ENCODE data around the gene SEPTIN8.

Gene SEPTIN8

GRCh38 chr5:132781029-132781428, 4.0 kb upstream of the SEPTIN8 start:
- no peak overlapping the region for H3K27ac ChIP-seq (replicated peaks)
- no peak for DNase-seq (ENCODE audit: low read depth in 1 of 2, low spot score in 1 of 2)
- H3K27me3 ChIP-seq (ENCODE audit: insufficient read depth, poor library complexity, severe bottlenecking), result no peaks in the 10 kb centered on the region
- no peak overlapping the region for H3K4me3 ChIP-seq (replicated peaks; ENCODE audit: insufficient read depth, low read length)
- no peak for TF ChIP-seq SPI1 (IDR thresholded peaks at IDR 0.05; ENCODE audit: borderline replicate concordance, low read depth)
- no peak for TF ChIP-seq CTCF (IDR thresholded peaks at IDR 0.05; ENCODE audit: insufficient read depth, low read length)
- TF ChIP-seq REST (IDR thresholded peaks at IDR 0.05; ENCODE audit: insufficient replicate concordance, low read depth), result no peak
- no peak for TF ChIP-seq POLR2AphosphoS5 (IDR thresholded peaks at IDR 0.05; ENCODE audit: low read depth)
- TF ChIP-seq GABPA (IDR thresholded peaks at IDR 0.05; ENCODE audit: low read depth), result no peak

- TF ChIP-seq REST (IDR thresholded peaks at IDR 0.05; ENCODE audit: insufficient replicate concordance, low read depth) (no peak), SPI1 (IDR thresholded peaks at IDR 0.05; ENCODE audit: borderline replicate concordance, low read depth) (no peak)
- H3K27me3 ChIP-seq (ENCODE audit: insufficient read depth, poor library complexity, severe bottlenecking), result no peaks in the 10 kb centered on the region
- no peak overlapping the region for H3K27ac ChIP-seq (replicated peaks)
- H3K4me3 ChIP-seq (replicated peaks; ENCODE audit: insufficient read depth, low read length), result no peak overlapping the region
- DNase-seq (ENCODE audit: low read depth in 1 of 2, low spot score in 1 of 2), result no peak
Observed at GRCh38 chr5:132780577-132780976, 3.5 kb upstream of the SEPTIN8 start.

GRCh38 chr5:132779961-132780360, 2.9 kb upstream of the SEPTIN8 start:
- no peak overlapping the region for H3K27ac ChIP-seq (replicated peaks)
- DNase-seq (ENCODE audit: low read depth in 1 of 2, low spot score in 1 of 2), result no peak
- no peak overlapping the region for H3K4me3 ChIP-seq (replicated peaks; ENCODE audit: insufficient read depth, low read length)
- H3K27me3 ChIP-seq (ENCODE audit: insufficient read depth, poor library complexity, severe bottlenecking), result no peaks in the 10 kb centered on the region
- TF ChIP-seq CTCF (IDR thresholded peaks at IDR 0.05; ENCODE audit: insufficient read depth, low read length) (no peak), REST (IDR thresholded peaks at IDR 0.05; ENCODE audit: insufficient replicate concordance, low read depth) (no peak), GABPA (IDR thresholded peaks at IDR 0.05; ENCODE audit: low read depth) (no peak), POLR2AphosphoS5 (IDR thresholded peaks at IDR 0.05; ENCODE audit: low read depth) (no peak), SPI1 (IDR thresholded peaks at IDR 0.05; ENCODE audit: borderline replicate concordance, low read depth) (no peak)

GRCh38 chr5:132778856-132779255, 1.8 kb upstream of the SEPTIN8 start:
- DNase-seq (ENCODE audit: low read depth in 1 of 2, low spot score in 1 of 2), result no peak
- H3K27me3 ChIP-seq (ENCODE audit: insufficient read depth, poor library complexity, severe bottlenecking), result no peaks in the 10 kb centered on the region
- no peak overlapping the region for H3K4me3 ChIP-seq (replicated peaks; ENCODE audit: insufficient read depth, low read length)
- H3K27ac ChIP-seq (replicated peaks), result no peak overlapping the region
- TF ChIP-seq REST (IDR thresholded peaks at IDR 0.05; ENCODE audit: insufficient replicate concordance, low read depth), result no peak
- TF ChIP-seq CTCF (IDR thresholded peaks at IDR 0.05; ENCODE audit: insufficient read depth, low read length), result no peak
- TF ChIP-seq POLR2AphosphoS5 (IDR thresholded peaks at IDR 0.05; ENCODE audit: low read depth), result no peak
- no peak for TF ChIP-seq GABPA (IDR thresholded peaks at IDR 0.05; ENCODE audit: low read depth)
- no peak for TF ChIP-seq SPI1 (IDR thresholded peaks at IDR 0.05; ENCODE audit: borderline replicate concordance, low read depth)
